ENCODE data around the gene APH1A.

- peak; percentile 62 for TF ChIP-seq POLR2A (IDR thresholded peaks at IDR 0.05)
- peak in 1 of 4 donors; percentile 17 for TF ChIP-seq CTCF (IDR thresholded peaks at IDR 0.05)
Observed at GRCh38 chr1:150280138-150280707, 11.4 kb upstream of the APH1A start.
